ENCODE measurements around the gene BEND7. TPM values are rescaled to one million over a fixed set of nuclear protein-coding genes. Genes with fewer than 3 reads are reported as not detected.
"Not testable (repeated sequence)": the region's sequence is repeated elsewhere in the genome, so short reads cannot be mapped to it uniquely, and the experiment has no call there.

Gene BEND7
- polyA plus RNA-seq, 1 experiment = 2.1 TPM

DNA sequence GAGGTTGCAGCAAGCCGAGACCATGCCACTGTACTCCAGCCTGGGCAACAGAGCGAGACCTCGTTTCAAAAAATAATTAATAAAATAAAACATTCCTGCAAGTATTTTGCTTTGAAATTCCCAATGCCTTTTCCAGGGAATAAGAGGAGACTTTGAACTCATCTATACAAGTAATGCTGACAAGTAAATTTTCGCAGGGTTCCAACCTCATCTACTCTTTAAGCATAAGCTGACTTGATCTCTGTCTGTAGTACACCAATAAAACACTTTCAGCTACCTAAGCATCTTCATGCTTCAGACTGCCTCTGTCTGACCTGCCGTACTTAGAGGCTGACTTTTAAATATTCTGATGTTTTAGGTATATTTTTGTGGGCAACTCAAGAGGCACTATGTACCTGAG is 13.7 kb upstream of the BEND7 start:
- no peak for DNase-seq (ENCODE audit: low read depth, low spot score)
- Histone ChIP-seq H3K27ac (ENCODE audit: low read depth, low read length) (no peak overlapping the region), H3K4me3 (ENCODE audit: low read depth, low read length) (no peak overlapping the region), H3K27me3 (ENCODE audit: control insufficient read depth, insufficient read depth, low read length) (peaks cover 23% of the 10 kb centered on the region), H3K9me3 (ENCODE audit: control insufficient read depth, insufficient read depth, low read length) (no peaks in the 10 kb centered on the region)
- ChIA-PET POLR2A (no interaction called here), CTCF (no interaction called here)
- TF ChIP-seq, protein P1, sequence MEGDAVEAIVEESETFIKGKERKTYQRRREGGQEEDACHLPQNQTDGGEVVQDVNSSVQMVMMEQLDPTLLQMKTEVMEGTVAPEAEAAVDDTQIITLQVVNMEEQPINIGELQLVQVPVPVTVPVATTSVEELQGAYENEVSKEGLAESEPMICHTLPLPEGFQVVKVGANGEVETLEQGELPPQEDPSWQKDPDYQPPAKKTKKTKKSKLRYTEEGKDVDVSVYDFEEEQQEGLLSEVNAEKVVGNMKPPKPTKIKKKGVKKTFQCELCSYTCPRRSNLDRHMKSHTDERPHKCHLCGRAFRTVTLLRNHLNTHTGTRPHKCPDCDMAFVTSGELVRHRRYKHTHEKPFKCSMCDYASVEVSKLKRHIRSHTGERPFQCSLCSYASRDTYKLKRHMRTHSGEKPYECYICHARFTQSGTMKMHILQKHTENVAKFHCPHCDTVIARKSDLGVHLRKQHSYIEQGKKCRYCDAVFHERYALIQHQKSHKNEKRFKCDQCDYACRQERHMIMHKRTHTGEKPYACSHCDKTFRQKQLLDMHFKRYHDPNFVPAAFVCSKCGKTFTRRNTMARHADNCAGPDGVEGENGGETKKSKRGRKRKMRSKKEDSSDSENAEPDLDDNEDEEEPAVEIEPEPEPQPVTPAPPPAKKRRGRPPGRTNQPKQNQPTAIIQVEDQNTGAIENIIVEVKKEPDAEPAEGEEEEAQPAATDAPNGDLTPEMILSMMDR (IDR thresholded peaks at IDR 0.05; ENCODE audit: low read depth, low read length) = no peak

DNA sequence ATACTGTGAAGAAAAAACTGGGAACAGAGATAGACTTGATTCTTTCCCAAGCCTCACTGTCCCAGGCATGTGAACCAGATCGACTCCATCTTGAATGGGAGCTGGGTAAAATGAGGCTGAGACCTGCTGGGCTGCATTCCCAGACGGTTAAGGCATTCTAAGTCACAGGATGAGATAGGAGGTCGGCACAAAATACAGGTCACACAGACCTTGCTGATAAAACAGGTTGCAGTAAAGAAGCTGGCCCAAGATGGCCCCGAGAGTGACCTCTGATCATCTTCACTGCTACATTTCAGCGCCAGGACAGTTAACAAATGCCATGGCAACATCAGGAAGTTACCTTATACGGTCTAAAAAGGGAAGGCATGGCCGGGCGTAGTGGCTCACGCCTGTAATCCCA is 9.2 kb upstream of the BEND7 start:
- CTCF ChIA-PET = interaction anchor here (3.5 kb wide), 1 partner anchor 165 kb away, joined by 24 read pairs; no protein-coding TSS in a partner anchor
- H3K4me3 ChIP-seq (ENCODE audit: low read depth, low read length); POLR2A ChIA-PET; H3K27ac ChIP-seq (ENCODE audit: low read depth, low read length); DNase-seq (ENCODE audit: low read depth, low spot score); H3K9me3 ChIP-seq (ENCODE audit: control insufficient read depth, insufficient read depth, low read length): not testable (repeated sequence)
- peaks cover 20% of the 10 kb centered on the region for H3K27me3 ChIP-seq (ENCODE audit: control insufficient read depth, insufficient read depth, low read length)

DNA sequence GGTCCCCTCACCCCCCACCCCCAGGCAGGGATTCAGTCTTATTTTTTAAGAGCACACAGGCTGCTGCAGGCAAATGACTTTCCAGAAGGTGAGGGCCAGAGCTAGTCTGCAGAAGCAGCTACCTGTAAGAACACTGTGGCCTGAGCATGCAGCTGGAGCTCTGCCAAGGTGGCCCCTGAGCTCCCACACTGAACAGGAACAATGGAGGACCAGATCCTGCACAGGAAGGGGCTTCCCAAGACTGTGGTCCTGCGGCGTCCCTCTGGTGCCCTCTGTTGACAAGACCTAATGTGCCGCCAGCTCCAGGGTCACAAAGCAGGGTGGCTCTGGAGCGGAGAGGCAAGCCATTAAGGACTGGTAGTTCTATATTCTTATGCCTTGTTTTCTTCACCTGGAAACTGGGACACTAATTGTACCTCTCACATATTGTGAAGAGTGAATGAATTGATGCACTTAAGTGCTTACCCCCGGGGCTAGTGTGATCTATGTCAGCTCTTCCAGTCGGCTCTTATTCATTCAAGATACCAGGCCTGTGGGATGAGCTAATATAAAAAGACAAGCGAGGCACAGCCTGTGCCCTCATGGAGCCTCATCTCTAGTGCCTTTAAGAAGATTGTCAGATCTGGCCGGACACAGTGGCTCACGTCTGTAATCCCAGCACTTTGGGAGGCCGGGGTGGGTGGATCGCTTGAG is 8.0 kb upstream of the BEND7 start:
- POLR2A ChIA-PET = interaction anchor here (0.6 kb wide), 2 partner anchors 219 to 240 kb away, joined by 3 to 4 read pairs; no protein-coding TSS in a partner anchor

DNA sequence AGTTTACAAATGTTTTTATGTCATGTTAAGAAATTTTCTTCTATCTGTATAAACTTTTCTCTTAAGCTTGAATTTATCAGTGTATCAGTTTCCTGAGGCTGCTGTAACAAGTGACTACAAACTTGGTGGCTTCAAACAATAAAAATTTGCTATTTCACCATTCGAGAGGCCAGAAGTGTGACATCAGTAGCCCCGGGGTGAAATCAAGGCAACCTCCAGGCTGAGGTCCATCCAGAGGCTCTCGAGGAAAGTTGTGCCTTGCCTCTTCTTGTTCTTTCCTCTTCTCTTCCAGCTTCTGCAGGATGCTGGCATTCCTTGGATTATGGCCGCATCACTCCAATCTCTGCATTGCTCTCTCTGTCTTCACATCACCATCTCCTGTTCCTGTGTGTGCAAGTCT is 6.5 kb upstream of the BEND7 start:
- no peak overlapping the region for H3K27ac ChIP-seq (ENCODE audit: low read depth, low read length)
- H3K27me3 ChIP-seq (ENCODE audit: control insufficient read depth, insufficient read depth, low read length) = peaks cover 13% of the 10 kb centered on the region
- TF ChIP-seq, protein P1 (IDR thresholded peaks at IDR 0.05; ENCODE audit: low read depth, low read length) = no peak
- H3K4me3 ChIP-seq (ENCODE audit: low read depth, low read length) = no peak overlapping the region
- POLR2A ChIA-PET = no interaction called here
- peaks cover 3% of the 10 kb centered on the region; the same call in 1 of the 2 replicates for H3K9me3 ChIP-seq (ENCODE audit: control insufficient read depth, insufficient read depth, low read length)
- CTCF ChIA-PET = interaction anchor here (3.5 kb wide), 1 partner anchor 163 kb away, joined by 24 read pairs; no protein-coding TSS in a partner anchor
- no peak for DNase-seq (ENCODE audit: low read depth, low spot score)

More for the DNA sequence above, 8.0 kb upstream of the BEND7 start:
- TF ChIP-seq, protein P1 (IDR thresholded peaks at IDR 0.05; ENCODE audit: low read depth, low read length) = peak; percentile 55
- H3K4me3 ChIP-seq (ENCODE audit: low read depth, low read length) = no peak overlapping the region
- H3K27ac ChIP-seq (ENCODE audit: low read depth, low read length) = no peak overlapping the region
- H3K27me3 ChIP-seq (ENCODE audit: control insufficient read depth, insufficient read depth, low read length) = peaks cover 23% of the 10 kb centered on the region
- peaks cover 3% of the 10 kb centered on the region; the same call in 1 of the 2 replicates for H3K9me3 ChIP-seq (ENCODE audit: control insufficient read depth, insufficient read depth, low read length)
- DNase-seq (ENCODE audit: low read depth, low spot score) = no peak
- CTCF ChIA-PET = interaction anchor here (0.5 to 3.5 kb wide), 4 partner anchors 50 to 234 kb away, joined by 3 to 24 read pairs (median 4); partner anchors contain the start of gene PRPF18

DNA sequence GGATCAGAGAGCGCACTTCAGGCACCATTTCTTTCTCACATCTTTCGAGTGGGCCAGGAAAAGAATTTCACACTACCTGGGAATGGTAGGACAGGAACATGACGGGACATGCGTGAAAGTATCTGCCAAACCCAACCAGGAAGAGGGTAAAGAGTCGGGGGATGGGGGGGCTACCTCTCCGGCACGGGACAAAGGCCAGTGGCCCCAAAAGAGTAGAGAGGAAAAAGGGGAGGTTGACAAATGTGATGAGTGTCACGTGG is 830 bp upstream of the BEND7 start:
- DNase-seq (ENCODE audit: low read depth, low spot score) = no peak
- peak overlapping the region; percentile 51; the same call in 1 of the 2 replicates for H3K4me3 ChIP-seq (ENCODE audit: low read depth, low read length)
- ChIA-PET CTCF (interaction anchor here (0.7 kb wide), 1 partner anchor 158 kb away, joined by 3 read pairs; no protein-coding TSS in a partner anchor), POLR2A (no interaction called here)
- H3K27ac ChIP-seq (ENCODE audit: low read depth, low read length) = no peak overlapping the region
- TF ChIP-seq, protein P1 (IDR thresholded peaks at IDR 0.05; ENCODE audit: low read depth, low read length) = no peak
- H3K9me3 ChIP-seq (ENCODE audit: control insufficient read depth, insufficient read depth, low read length) = no peaks in the 10 kb centered on the region
- H3K27me3 ChIP-seq (ENCODE audit: control insufficient read depth, insufficient read depth, low read length) = peaks cover 21% of the 10 kb centered on the region
